Omental fat pad (tissue), 4 donors: ENCODE measurements around the gene VWF. TPM values are rescaled to one million over a fixed set of nuclear protein-coding genes. Genes with fewer than 3 reads are reported as not detected.

ENCODE experiments used
- ATAC-seq: fragments of 150-250 bp; one replicate; pipeline ENCODE4 v1.9.1; 2016; ENCODE audit warnings: mild to moderate bottlenecking, moderate library complexity; ENCODE audit not compliant: low FRiP score
- DNase-seq: peaks from one replicate; pipeline ENCODE4 v3.0.0-alpha.2; 2019; ENCODE audit warnings: low spot score
- CTCF ChIP-seq, 3 donors: fragments of 450-650 bp; IDR thresholded peaks; one replicate each; pipeline ENCODE4 v1.5.1; 2016 to 2017; ENCODE audit warnings: antibody characterized with exemption in 3 of 3, mild to moderate bottlenecking in 3 of 3, moderate library complexity in 2 of 3
- total RNA-seq, 4 donors: library from RNA; depleted of rRNA; stranded (reverse); fragments of >200 nt; gene quantifications; one replicate each; pipeline ENCODE4 v1.1.0, GENCODE V29; 2016

Gene VWF
- total RNA-seq, 4 donors from 2014 or later, result 78.4 to 1,203 (median 422) TPM

GRCh38 chr12:5941907-5942306 lies 182.6 kb downstream of the VWF start:
- DNase-seq, result no peak
- no peak for TF ChIP-seq CTCF (IDR thresholded peaks at IDR 0.05)
- ATAC-seq, result no peak

- TF ChIP-seq CTCF (IDR thresholded peaks at IDR 0.05), result no peak
- DNase-seq (no peak), ATAC-seq (no peak)
Measured at GRCh38 chr12:5927732-5928516, 196.5 kb downstream of the VWF start.

GRCh38 chr12:5925646-5926045 lies 198.8 kb downstream of the VWF start:
- TF ChIP-seq CTCF (IDR thresholded peaks at IDR 0.05), result no peak
- DNase-seq, result no peak
- ATAC-seq, result no peak

GRCh38 chr12:5924342-5924741 lies 200.1 kb downstream of the VWF start:
- ATAC-seq (no peak), DNase-seq (no peak)
- TF ChIP-seq CTCF (IDR thresholded peaks at IDR 0.05), result no peak

- DNase-seq, result no peak
- no peak for TF ChIP-seq CTCF (IDR thresholded peaks at IDR 0.05)
- ATAC-seq, result no peak
Measured at GRCh38 chr12:5923751-5924150, 200.7 kb downstream of the VWF start.

- DNase-seq (no peak), ATAC-seq (no peak)
- no peak for TF ChIP-seq CTCF (IDR thresholded peaks at IDR 0.05)
Measured at GRCh38 chr12:5923043-5923605, 201.3 kb downstream of the VWF start.
